ENCODE results near the gene TIFAB. TPM values are rescaled to one million over a fixed set of nuclear protein-coding genes. Genes with fewer than 3 reads are reported as not detected.
A peak's percentile ranks its signal among the peaks of the same experiment; 100 is the strongest.

Gene TIFAB
- total RNA-seq, 1 donor from 2014 or later, result not detected

DNA sequence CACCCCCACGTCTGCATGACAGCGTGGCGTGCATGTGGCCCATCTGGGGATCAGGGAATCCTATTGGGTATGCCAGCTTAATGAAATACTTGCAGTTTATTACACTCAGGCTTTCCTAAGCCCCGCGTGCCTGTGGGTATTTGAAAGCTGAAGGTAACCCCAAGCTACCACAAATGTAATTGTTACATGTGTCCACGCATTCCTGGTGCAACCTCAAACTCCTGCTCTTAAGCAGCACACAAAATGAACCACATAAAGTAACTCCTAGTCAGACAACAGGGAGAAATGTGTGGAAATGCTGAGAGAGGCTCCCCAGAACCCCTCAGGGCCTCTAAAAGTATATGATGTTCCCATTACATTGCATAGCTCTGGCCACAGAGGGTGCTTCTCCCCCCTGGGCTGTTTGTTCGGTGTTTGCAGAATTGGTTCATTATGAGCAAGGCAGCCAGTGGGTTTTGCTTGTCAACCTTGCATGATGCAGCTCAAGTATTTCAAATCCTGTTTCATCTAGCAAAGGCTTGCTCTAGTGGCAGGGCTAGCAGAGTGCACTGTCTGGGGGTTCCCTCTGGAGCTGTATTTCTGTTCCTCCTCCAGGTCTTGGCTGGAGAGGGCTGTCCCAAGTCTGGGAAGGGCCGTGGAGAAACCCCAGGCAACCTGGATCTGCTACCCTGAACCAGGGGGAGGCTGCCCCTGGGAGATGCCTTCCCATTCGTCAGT lies 3.2 kb downstream of the TIFAB start:
- Histone ChIP-seq H3K36me3 (ENCODE audit: control insufficient read depth, insufficient read depth, low read length) (no peaks in the 10 kb centered on the region), H3K27me3 (ENCODE audit: control insufficient read depth, insufficient read depth, low read length) (peaks cover 22% of the 10 kb centered on the region), H3K4me3 (ENCODE audit: low read depth, low read length) (no peak overlapping the region)
- TF ChIP-seq, protein P1, sequence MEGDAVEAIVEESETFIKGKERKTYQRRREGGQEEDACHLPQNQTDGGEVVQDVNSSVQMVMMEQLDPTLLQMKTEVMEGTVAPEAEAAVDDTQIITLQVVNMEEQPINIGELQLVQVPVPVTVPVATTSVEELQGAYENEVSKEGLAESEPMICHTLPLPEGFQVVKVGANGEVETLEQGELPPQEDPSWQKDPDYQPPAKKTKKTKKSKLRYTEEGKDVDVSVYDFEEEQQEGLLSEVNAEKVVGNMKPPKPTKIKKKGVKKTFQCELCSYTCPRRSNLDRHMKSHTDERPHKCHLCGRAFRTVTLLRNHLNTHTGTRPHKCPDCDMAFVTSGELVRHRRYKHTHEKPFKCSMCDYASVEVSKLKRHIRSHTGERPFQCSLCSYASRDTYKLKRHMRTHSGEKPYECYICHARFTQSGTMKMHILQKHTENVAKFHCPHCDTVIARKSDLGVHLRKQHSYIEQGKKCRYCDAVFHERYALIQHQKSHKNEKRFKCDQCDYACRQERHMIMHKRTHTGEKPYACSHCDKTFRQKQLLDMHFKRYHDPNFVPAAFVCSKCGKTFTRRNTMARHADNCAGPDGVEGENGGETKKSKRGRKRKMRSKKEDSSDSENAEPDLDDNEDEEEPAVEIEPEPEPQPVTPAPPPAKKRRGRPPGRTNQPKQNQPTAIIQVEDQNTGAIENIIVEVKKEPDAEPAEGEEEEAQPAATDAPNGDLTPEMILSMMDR (IDR thresholded peaks at IDR 0.05; ENCODE audit: insufficient read depth, low read length, severe bottlenecking), result no peak
- no peak for DNase-seq (ENCODE audit: low read depth)
- FAIRE-seq, result no peak

DNA sequence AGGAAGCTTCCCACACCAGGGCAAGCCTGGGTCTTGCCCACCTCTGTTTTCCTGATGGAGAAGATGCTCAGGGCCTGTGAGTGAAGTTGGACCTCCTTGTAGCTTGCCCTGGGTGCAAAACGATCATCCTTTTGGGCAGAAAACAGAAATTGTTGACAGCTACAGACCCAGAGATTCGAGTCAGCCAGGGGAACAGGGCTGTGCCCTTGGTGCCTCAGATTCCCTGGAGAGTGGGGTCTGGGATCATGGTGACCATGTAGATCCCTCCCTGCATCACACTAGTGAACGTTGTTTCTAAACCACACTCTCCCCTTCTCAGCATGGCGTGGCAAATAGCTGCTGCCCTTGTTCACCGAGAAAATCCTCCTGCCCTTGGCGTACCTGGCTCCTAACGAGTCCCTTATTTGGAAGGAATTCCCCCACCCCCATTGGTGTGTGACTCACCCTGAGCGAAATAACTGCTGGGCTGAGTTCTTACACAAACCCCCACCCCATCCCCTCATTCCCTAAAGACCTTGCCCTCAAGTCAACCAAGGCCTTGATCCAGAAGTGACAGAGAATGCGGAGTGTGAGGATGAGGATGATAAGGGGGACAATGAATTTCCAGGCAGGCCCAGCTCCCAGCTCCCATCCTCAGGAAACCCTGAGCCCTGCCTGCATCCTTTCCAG lies 3.9 kb downstream of the TIFAB start:
- H3K27me3 ChIP-seq (ENCODE audit: control insufficient read depth, insufficient read depth, low read length), result peaks cover 24% of the 10 kb centered on the region
- no peak for FAIRE-seq

DNA sequence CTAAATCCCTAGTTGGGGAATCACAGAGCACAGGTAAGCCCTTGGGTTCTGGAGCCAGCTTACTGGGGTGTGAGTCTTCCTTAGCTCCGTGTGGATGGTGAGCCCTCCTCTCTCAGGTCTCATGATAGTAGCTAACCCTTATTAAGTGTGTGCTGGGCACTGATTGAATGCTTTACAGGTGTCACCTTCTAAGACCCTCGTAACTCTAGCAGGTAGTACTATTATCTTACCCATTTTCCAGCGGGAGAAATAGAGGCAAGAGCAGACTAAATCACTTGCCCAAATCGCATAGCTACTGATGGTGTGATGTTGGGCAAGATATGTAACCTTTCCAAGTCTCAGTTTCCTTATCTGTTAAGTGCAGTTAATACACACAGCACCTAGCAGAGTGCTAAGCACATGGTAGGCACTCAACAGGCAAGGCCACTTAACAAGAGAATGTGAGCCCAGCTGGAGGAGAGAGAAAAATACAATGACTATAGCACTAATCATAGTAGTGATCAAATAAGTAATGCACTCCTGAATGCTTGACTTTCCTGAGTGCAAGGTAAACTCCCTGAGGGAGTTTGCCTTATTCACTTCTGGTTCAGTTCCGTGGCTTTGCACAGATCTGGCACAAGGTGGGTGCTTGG lies 4.7 kb downstream of the TIFAB start, which contains the start of gene DCANP1:
DCANP1 (minus strand) TSS at position 51 of the 632 bp plus-strand sequence. CDS start 240 bp downstream, outside the sequence.
- DNase-seq (ENCODE audit: low read depth) (peak; percentile 41), FAIRE-seq (no peak)
- Histone ChIP-seq H3K27me3 (ENCODE audit: control insufficient read depth, insufficient read depth, low read length) (peaks cover 24% of the 10 kb centered on the region), H3K4me3 (ENCODE audit: low read depth, low read length) (no peak within 1 kb of the TSS), H3K36me3 (ENCODE audit: control insufficient read depth, insufficient read depth, low read length) (no peaks in the 10 kb centered on the region)
- TF ChIP-seq, protein P1 (IDR thresholded peaks at IDR 0.05; ENCODE audit: insufficient read depth, low read length, severe bottlenecking), result no peak

More for the DNA sequence above, 3.9 kb downstream of the TIFAB start:
- TF ChIP-seq, protein P1 (IDR thresholded peaks at IDR 0.05; ENCODE audit: insufficient read depth, low read length, severe bottlenecking), result no peak
- Histone ChIP-seq H3K36me3 (ENCODE audit: control insufficient read depth, insufficient read depth, low read length) (no peaks in the 10 kb centered on the region), H3K4me3 (ENCODE audit: low read depth, low read length) (no peak overlapping the region)
- DNase-seq (ENCODE audit: low read depth), result peak; percentile 46

DNA sequence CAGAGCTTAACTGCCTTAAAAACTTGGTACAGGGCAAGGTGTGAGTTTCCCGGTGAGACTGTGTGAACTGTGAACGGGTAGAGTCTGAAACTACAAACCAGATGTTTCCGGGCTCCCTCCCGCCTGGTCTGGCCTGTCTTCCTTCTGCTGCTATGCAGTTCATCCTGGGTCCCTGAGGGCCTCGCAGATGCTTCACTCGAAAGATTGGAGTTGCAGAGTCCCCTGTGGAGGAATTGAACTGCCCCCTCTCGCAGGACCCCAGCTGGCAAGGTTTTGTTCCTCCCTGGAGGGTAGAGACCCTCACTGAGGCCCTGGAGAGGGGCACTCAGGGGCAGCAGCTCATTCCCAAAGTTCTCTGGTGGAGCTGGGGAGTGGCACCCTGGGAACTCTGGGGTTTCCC lies 5.5 kb downstream of the TIFAB start:
- no peak for DNase-seq (ENCODE audit: low read depth)
- Histone ChIP-seq H3K36me3 (ENCODE audit: control insufficient read depth, insufficient read depth, low read length) (no peaks in the 10 kb centered on the region), H3K27me3 (ENCODE audit: control insufficient read depth, insufficient read depth, low read length) (peaks cover 24% of the 10 kb centered on the region), H3K4me3 (ENCODE audit: low read depth, low read length) (no peak overlapping the region)
- TF ChIP-seq, protein P1 (IDR thresholded peaks at IDR 0.05; ENCODE audit: insufficient read depth, low read length, severe bottlenecking), result no peak
- no peak for FAIRE-seq

DNA sequence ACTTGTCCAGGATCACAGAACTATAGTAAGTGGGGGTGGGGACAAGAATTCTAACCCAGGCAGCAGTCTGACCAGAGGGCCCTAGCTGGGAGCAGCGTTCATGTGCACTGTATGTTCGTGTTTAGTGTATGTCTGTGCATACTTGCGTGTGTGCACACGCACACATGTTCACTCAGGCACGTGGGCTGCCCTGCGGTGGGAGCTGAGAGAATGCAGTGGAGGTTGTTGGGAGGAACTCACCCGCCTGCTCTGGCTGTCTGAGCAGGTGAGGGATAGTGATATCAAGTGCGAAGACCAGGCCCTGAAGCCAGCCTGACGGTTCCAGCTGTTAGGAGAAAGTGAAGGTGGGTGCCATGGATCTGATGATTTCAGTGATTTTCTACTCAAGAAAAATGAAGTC lies 5.9 kb downstream of the TIFAB start:
- no peak overlapping the region for H3K4me3 ChIP-seq (ENCODE audit: low read depth, low read length)
- TF ChIP-seq, protein P1 (IDR thresholded peaks at IDR 0.05; ENCODE audit: insufficient read depth, low read length, severe bottlenecking), result no peak
- no peak for FAIRE-seq
- no peaks in the 10 kb centered on the region for H3K36me3 ChIP-seq (ENCODE audit: control insufficient read depth, insufficient read depth, low read length)
- DNase-seq (ENCODE audit: low read depth), result no peak
- peaks cover 24% of the 10 kb centered on the region for H3K27me3 ChIP-seq (ENCODE audit: control insufficient read depth, insufficient read depth, low read length)
